Ovary (tissue), 3 donors: Measurements from ENCODE around the gene PABPN1.

ENCODE experiments used
- CTCF ChIP-seq, 3 donors: fragments of 450-650 bp in 2 of 3; fragments of 200-600 bp in 1 of 3; IDR thresholded peaks; one replicate each; pipeline versions ENCODE4 v1.5.1 to v1.8.0; 2016 to 2022; ENCODE audit warnings: antibody characterized with exemption in 3 of 3, mild to moderate bottlenecking in 1 of 3
- EP300 ChIP-seq: sonication (generic); formaldehyde crosslinking; IDR thresholded peaks from one replicate; pipeline ENCODE4 v1.6.1; 2017; ENCODE audit warnings: antibody characterized with exemption
- POLR2A ChIP-seq: fragments of 450-650 bp; IDR thresholded peaks from one replicate; pipeline ENCODE4 v1.6.1; 2017; ENCODE audit warnings: antibody characterized with exemption, mild to moderate bottlenecking, moderate library complexity
- donor health status: DM: no; HTN: no; CAD: no.

DNA sequence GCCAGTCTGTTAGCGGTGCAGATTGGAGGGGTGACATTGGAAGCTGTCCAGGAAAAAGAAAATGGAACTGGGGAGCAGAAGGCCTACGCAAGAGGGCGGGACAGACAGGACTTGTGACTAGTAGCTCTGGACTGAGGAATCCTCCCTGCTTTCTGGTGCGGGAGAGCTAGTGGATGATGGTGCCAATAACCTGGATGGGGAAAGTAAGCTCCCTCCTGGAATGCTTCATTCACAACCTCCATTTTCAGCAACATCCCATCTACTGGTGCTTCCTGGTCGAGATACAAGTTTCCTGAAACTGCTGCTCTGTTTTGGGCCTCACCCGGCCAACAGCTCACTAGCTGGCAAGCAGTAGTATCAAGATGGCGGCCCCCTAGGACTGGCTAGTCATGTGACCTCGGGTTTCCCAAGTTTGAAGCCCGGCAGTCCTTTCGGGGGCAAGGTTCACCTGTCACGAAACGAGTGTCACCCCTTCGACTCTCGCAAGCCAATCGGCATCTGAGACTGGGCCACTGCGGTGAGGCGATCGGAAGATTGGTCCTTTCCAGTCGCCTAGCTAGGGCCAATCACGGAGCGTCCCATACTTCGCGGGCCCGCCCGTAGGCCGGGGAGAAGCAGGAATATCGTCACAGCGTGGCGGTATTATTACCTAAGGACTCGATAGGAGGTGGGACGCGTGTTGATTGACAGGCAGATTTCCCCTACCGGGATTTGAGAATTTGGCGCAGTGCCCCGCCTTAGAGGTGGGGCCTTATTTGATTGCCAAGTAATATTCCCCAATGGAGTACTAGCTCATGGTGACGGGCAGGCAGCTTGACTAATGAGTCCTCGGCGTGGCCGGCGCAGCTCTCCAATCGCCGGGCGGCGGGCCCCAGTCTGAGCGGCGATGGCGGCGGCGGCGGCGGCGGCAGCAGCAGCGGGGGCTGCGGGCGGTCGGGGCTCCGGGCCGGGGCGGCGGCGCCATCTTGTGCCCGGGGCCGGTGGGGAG lies at the start of gene PABPN1:
- TF ChIP-seq POLR2A (peak; percentile 70), CTCF (IDR thresholded peaks at IDR 0.05) (no peak), EP300 (peak; percentile 74)
